MM.1S (cell line): ENCODE measurements around the gene SYCP3.

Experiments
- DNase-seq: peaks from one replicate; pipeline ENCODE4 v3.0.0-alpha.2; 2015
- H2AFZ ChIP-seq: fragments of 300-600 bp; sonication (generic); 2 replicates; pipeline ENCODE4 v1.6.0; 2016; ENCODE audit warnings: antibody characterized with exemption, low read length
- H3F3A ChIP-seq: fragments of 300-600 bp; sonication (generic); 2 replicates; pipeline ENCODE4 v1.6.1; 2016; ENCODE audit warnings: mild to moderate bottlenecking, antibody characterized with exemption, low read length, moderate library complexity, mixed read lengths; ENCODE audit not compliant: insufficient read depth
- H3K27ac ChIP-seq: fragments of 300-600 bp; sonication (generic); 2 replicates; pipeline ENCODE4 v1.5.1; 2016; ENCODE audit warnings: mild to moderate bottlenecking, low read length
- H3K27me3 ChIP-seq: fragments of 300-600 bp; sonication (generic); replicated peaks from 2 replicates; pipeline ENCODE4 v1.6.0; 2016; ENCODE audit warnings: low read length; ENCODE audit not compliant: insufficient read depth
- H3K36me3 ChIP-seq: fragments of 300-600 bp; sonication (generic); replicated peaks from 2 replicates; pipeline ENCODE4 v1.6.1; 2016; ENCODE audit warnings: mild to moderate bottlenecking, low read length, mixed read lengths; ENCODE audit not compliant: insufficient read depth
- H3K4me1 ChIP-seq: fragments of 300-600 bp; sonication (generic); 2 replicates; pipeline ENCODE4 v1.6.1; 2016; ENCODE audit warnings: low read length, mixed read lengths
- H3K4me2 ChIP-seq: fragments of 300-600 bp; sonication (generic); 2 replicates; pipeline ENCODE4 v1.6.0; 2016; ENCODE audit warnings: low read depth, low read length
- H3K4me3 ChIP-seq: fragments of 300-600 bp; sonication (generic); 2 replicates; pipeline ENCODE4 v1.5.1; 2016; ENCODE audit warnings: low read length, mixed read lengths
- H3K79me2 ChIP-seq: fragments of 300-600 bp; sonication (generic); 2 replicates; pipeline ENCODE4 v1.6.1; 2016; ENCODE audit warnings: mixed run types, low read length, mixed read lengths
- H3K9ac ChIP-seq: fragments of 300-600 bp; sonication (generic); 2 replicates; pipeline ENCODE4 v1.6.1; 2016; ENCODE audit warnings: low read length, mixed read lengths
- H3K9me2 ChIP-seq: fragments of 300-600 bp; sonication (generic); replicated peaks from 2 replicates; pipeline ENCODE4 v1.6.1; 2016; ENCODE audit warnings: mild to moderate bottlenecking, low read length, mixed read lengths; ENCODE audit not compliant: insufficient read depth
- H3K9me3 ChIP-seq: fragments of 300-600 bp; sonication (generic); replicated peaks from 2 replicates; pipeline ENCODE4 v1.6.1; 2016; ENCODE audit warnings: mild to moderate bottlenecking, low read length, mixed read lengths; ENCODE audit not compliant: insufficient read depth
- H4K20me1 ChIP-seq: fragments of 300-600 bp; sonication (generic); 2 replicates; pipeline ENCODE4 v1.6.1; 2016; ENCODE audit warnings: mild to moderate bottlenecking, low read length, moderate library complexity, mixed read lengths; ENCODE audit not compliant: insufficient read depth
- EZH2 ChIP-seq: fragments of 300-600 bp; sonication (generic); optimal IDR thresholded peaks from 2 replicates; pipeline ENCODE3; 2017; ENCODE audit warnings: low read depth, mild to moderate bottlenecking, antibody characterized with exemption, low read length, mixed read lengths
- EZH2phosphoT487 ChIP-seq: fragments of 300-600 bp; sonication (generic); IDR thresholded peaks from 2 replicates; pipeline ENCODE4 v1.6.1; 2018; ENCODE audit warnings: antibody characterized with exemption, low read length
- TF ChIP-seq, protein P1 (sequence below): fragments of 300-600 bp; sonication (generic); IDR thresholded peaks from 2 replicates; pipeline ENCODE4 v1.5.1; 2016; ENCODE audit warnings: antibody characterized with exemption, low read length, mixed read lengths

SYCP3 gene

GRCh38 chr12:101680240-101680639, 59.0 kb downstream of the SYCP3 start:
- H3K9me3 ChIP-seq = no peaks in the 10 kb centered on the region
- H3K9ac ChIP-seq = no peak overlapping the region
- no peaks in the 10 kb centered on the region for H3K36me3 ChIP-seq
- no peak overlapping the region for H3K27ac ChIP-seq
- H3K9me2 ChIP-seq = no peaks in the 10 kb centered on the region
- no peak overlapping the region for H3K4me2 ChIP-seq
- TF ChIP-seq, protein P1, sequence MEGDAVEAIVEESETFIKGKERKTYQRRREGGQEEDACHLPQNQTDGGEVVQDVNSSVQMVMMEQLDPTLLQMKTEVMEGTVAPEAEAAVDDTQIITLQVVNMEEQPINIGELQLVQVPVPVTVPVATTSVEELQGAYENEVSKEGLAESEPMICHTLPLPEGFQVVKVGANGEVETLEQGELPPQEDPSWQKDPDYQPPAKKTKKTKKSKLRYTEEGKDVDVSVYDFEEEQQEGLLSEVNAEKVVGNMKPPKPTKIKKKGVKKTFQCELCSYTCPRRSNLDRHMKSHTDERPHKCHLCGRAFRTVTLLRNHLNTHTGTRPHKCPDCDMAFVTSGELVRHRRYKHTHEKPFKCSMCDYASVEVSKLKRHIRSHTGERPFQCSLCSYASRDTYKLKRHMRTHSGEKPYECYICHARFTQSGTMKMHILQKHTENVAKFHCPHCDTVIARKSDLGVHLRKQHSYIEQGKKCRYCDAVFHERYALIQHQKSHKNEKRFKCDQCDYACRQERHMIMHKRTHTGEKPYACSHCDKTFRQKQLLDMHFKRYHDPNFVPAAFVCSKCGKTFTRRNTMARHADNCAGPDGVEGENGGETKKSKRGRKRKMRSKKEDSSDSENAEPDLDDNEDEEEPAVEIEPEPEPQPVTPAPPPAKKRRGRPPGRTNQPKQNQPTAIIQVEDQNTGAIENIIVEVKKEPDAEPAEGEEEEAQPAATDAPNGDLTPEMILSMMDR = no peak
- no peak for TF ChIP-seq EZH2phosphoT487
- TF ChIP-seq EZH2 = no peak
- no peaks in the 10 kb centered on the region for H3F3A ChIP-seq
- no peaks in the 10 kb centered on the region for H3K79me2 ChIP-seq
- no peaks in the 10 kb centered on the region for H3K27me3 ChIP-seq
- no peaks in the 10 kb centered on the region for H4K20me1 ChIP-seq
- H3K4me3 ChIP-seq = no peak overlapping the region
- H3K4me1 ChIP-seq = no peaks in the 10 kb centered on the region
- DNase-seq = no peak
- H2AFZ ChIP-seq = no peak overlapping the region
